Measurements from ENCODE around the gene TMUB1. TPM values are rescaled to one million over a fixed set of nuclear protein-coding genes. Genes with fewer than 3 reads are reported as not detected.

TMUB1 gene
- total RNA-seq, 1 experiment from 2014 or later, result 51.2 TPM

DNA sequence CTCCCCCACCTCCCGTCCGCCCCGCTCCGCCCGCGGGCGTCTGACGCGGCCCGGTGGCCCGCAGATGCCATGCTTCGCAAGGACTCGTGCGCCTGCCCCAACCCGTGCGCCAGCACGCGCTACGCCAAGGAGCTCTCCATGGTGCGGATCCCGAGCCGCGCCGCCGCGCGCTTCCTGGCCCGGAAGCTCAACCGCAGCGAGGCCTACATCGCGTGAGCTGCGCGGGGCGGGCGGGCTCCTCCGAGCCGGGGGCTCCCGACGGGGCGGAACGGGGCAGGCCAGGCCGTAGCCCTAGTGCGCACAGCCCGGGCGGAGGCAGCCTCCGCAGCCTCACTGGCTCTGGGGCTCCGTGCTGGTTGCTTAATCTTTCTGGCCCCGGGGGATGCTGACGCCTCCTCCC is 32.2 kb downstream of the TMUB1 start:
- CTCF ChIA-PET, result interaction anchor here (1.3 kb wide), 1 partner anchor 8 kb away, joined by 3 read pairs; the partner anchor contains the start of gene SLC4A2
- no peaks in the 10 kb centered on the region for H3K4me1 Mint-ChIP-seq (ENCODE audit: low read depth, unreplicated experiment)
- intact Hi-C loops (cut with micrococcal nuclease; ENCODE audit: unreplicated experiment), result no loop called here
- H3K4me3 Mint-ChIP-seq (ENCODE audit: low read depth, unreplicated experiment), result no peak overlapping the region
- peaks cover 4% of the 10 kb centered on the region for H3K36me3 Mint-ChIP-seq (ENCODE audit: insufficient read depth, unreplicated experiment)
- DNase-seq, result no peak
- BruUV-seq (replicated peaks), result no TSS peak
- no peak overlapping the region for H3K27ac Mint-ChIP-seq (ENCODE audit: unreplicated experiment)
- H3K27me3 Mint-ChIP-seq (ENCODE audit: unreplicated experiment), result no peaks in the 10 kb centered on the region
- no peaks in the 10 kb centered on the region for H3K9me3 Mint-ChIP-seq (ENCODE audit: low read depth, unreplicated experiment)
- no peak for TF ChIP-seq CTCF (IDR thresholded peaks at IDR 0.05; ENCODE audit: unreplicated experiment)

DNA sequence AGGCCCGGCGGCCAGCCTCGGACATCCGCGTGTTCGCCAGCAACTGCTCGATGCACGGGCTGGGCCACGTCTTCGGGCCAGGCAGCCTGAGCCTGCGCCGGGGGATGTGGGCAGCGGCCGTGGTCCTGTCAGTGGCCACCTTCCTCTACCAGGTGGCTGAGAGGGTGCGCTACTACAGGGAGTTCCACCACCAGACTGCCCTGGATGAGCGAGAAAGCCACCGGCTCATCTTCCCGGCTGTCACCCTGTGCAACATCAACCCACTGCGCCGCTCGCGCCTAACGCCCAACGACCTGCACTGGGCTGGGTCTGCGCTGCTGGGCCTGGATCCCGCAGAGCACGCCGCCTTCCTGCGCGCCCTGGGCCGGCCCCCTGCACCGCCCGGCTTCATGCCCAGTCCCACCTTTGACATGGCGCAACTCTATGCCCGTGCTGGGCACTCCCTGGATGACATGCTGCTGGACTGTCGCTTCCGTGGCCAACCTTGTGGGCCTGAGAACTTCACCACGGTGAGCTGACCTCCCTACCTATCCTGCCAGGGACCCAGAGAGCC is 34.3 kb downstream of the TMUB1 start:
- no peaks in the 10 kb centered on the region for H3K9me3 Mint-ChIP-seq (ENCODE audit: low read depth, unreplicated experiment)
- no peak for TF ChIP-seq CTCF (IDR thresholded peaks at IDR 0.05; ENCODE audit: unreplicated experiment)
- no peaks in the 10 kb centered on the region for H3K27me3 Mint-ChIP-seq (ENCODE audit: unreplicated experiment)
- no peaks in the 10 kb centered on the region for H3K4me1 Mint-ChIP-seq (ENCODE audit: low read depth, unreplicated experiment)
- DNase-seq, result no peak
- peaks cover 7% of the 10 kb centered on the region for H3K36me3 Mint-ChIP-seq (ENCODE audit: insufficient read depth, unreplicated experiment)
- H3K4me3 Mint-ChIP-seq (ENCODE audit: low read depth, unreplicated experiment), result no peak overlapping the region
- CTCF ChIA-PET, result interaction anchor here (0.7 kb wide), 1 partner anchor 53 kb away, joined by 5 read pairs; no protein-coding TSS in a partner anchor
- intact Hi-C loops (cut with micrococcal nuclease; ENCODE audit: unreplicated experiment), result no loop called here
- BruUV-seq (replicated peaks), result no TSS peak
- no peak overlapping the region for H3K27ac Mint-ChIP-seq (ENCODE audit: unreplicated experiment)

- intact Hi-C loops (cut with micrococcal nuclease; ENCODE audit: unreplicated experiment), result no loop called here
- peaks cover 5% of the 10 kb centered on the region for H3K36me3 Mint-ChIP-seq (ENCODE audit: insufficient read depth, unreplicated experiment)
These were observed 35.1 kb downstream of the TMUB1 start, which contains the start of gene ASIC3 for GRCh38 chr7:151047976-151048815. Gene ASIC3, plus strand, starts transcription at chr7:151048531. Its CDS starts 355 bp downstream, at chr7:151048886.

More at GRCh38 chr7:151047976-151048815, 35.1 kb downstream of the TMUB1 start, which contains the start of gene ASIC3:
- BruUV-seq (replicated peaks), result no TSS peak
- Mint-ChIP-seq H3K9me3 (ENCODE audit: low read depth, unreplicated experiment) (no peaks in the 10 kb centered on the region), H3K4me3 (ENCODE audit: low read depth, unreplicated experiment) (no peak within 1 kb of the TSS), H3K27me3 (ENCODE audit: unreplicated experiment) (no peaks in the 10 kb centered on the region), H3K27ac (ENCODE audit: unreplicated experiment) (no peak within 1 kb of the TSS), H3K4me1 (ENCODE audit: low read depth, unreplicated experiment) (no peaks in the 10 kb centered on the region)
- CTCF ChIA-PET, result interaction anchor here (0.7 kb wide), 1 partner anchor 52 kb away, joined by 5 read pairs; no protein-coding TSS in a partner anchor
- no peak for DNase-seq
- TF ChIP-seq CTCF (IDR thresholded peaks at IDR 0.05; ENCODE audit: unreplicated experiment), result no peak
